Fibroblast of lung (primary cell): ENCODE results near the gene S1PR5. TPM values are rescaled to one million over a fixed set of nuclear protein-coding genes. Genes with fewer than 3 reads are reported as not detected.
A peak's percentile ranks its signal among the peaks of the same experiment; 100 is the strongest.

ENCODE experiments used
- DNase-seq, 2 donors: peaks; one replicate each; pipeline versions ENCODE4 v3.0.0 to v3.0.0-alpha.2; 2010; ENCODE audit warnings: low read depth in 2 of 2
- H2AFZ ChIP-seq: 2 replicates; pipeline ENCODE4 v1.5.1; 2012; ENCODE audit warnings: low read length, control low read depth, inconsistent platforms
- H3K27ac ChIP-seq: 2 replicates; pipeline ENCODE4 v1.5.1; 2011; ENCODE audit warnings: low read length, control low read depth; ENCODE audit not compliant: insufficient read depth
- H3K27me3 ChIP-seq: 2 replicates; pipeline ENCODE4 v1.5.1; 2011; ENCODE audit warnings: mild to moderate bottlenecking, low read length; ENCODE audit not compliant: control insufficient read depth, insufficient read depth
- H3K36me3 ChIP-seq: 2 replicates; pipeline ENCODE4 v1.5.1; 2011; ENCODE audit warnings: low read length; ENCODE audit not compliant: control insufficient read depth, insufficient read depth
- H3K4me1 ChIP-seq: 2 replicates; pipeline ENCODE4 v1.5.1; 2011; ENCODE audit warnings: low read length; ENCODE audit not compliant: control insufficient read depth, insufficient read depth; ENCODE audit errors: extremely low read depth
- H3K4me2 ChIP-seq: 2 replicates; pipeline ENCODE4 v1.5.1; 2011; ENCODE audit warnings: low read length, control low read depth; ENCODE audit not compliant: insufficient read depth; ENCODE audit errors: extremely low read depth
- H3K4me3 ChIP-seq, 4 experiments: fragments of 200-600 bp in 1 of 4; sonication (generic) in 1 of 4; replicated peaks in 1 of 4; 2 replicates each; pipeline ENCODE4 v1.5.1; 2011 to 2016; ENCODE audit warnings: low read length in 4 of 4, low read depth in 3 of 4, mild to moderate bottlenecking in 3 of 4, control low read depth in 2 of 4, inconsistent platforms in 1 of 4, mixed read lengths in 1 of 4; ENCODE audit not compliant: insufficient read depth in 1 of 4; ENCODE audit errors: control extremely low read depth in 1 of 4
- H3K79me2 ChIP-seq: 2 replicates; pipeline ENCODE4 v1.5.1; 2012; ENCODE audit warnings: mild to moderate bottlenecking, low read length, inconsistent platforms; ENCODE audit not compliant: control insufficient read depth, insufficient read depth
- H3K9ac ChIP-seq: 2 replicates; pipeline ENCODE4 v1.5.1; 2011; ENCODE audit warnings: mild to moderate bottlenecking, low read length, control low read depth; ENCODE audit not compliant: insufficient read depth
- H3K9me3 ChIP-seq: 2 replicates; pipeline ENCODE4 v1.5.1; 2012; ENCODE audit warnings: low read depth, low read length; ENCODE audit not compliant: control insufficient read depth, insufficient read depth
- H4K20me1 ChIP-seq: 2 replicates; pipeline ENCODE4 v1.5.1; 2011; ENCODE audit warnings: low read length; ENCODE audit not compliant: control insufficient read depth, insufficient read depth; ENCODE audit errors: extremely low read depth
- CTCF ChIP-seq, 2 donors: IDR thresholded peaks in 1 of 2; conservative IDR thresholded peaks in 1 of 2; 1 replicate in 1 of 2; 2 replicates in 1 of 2; pipeline ENCODE4 v1.5.1; 2011 to 2012; ENCODE audit warnings: low read length in 2 of 2, control low read depth in 1 of 2, inconsistent platforms in 1 of 2, low read depth in 1 of 2, mild to moderate bottlenecking in 1 of 2
- EZH2 ChIP-seq: IDR thresholded peaks from 2 replicates; pipeline ENCODE4 v1.5.1; 2012; ENCODE audit warnings: low read length, control low read depth, mild to moderate bottlenecking; ENCODE audit errors: missing control alignments
- polyA minus RNA-seq: library from RNA; depleted of rRNA, polyadenylated mRNA; stranded (reverse); fragments of >200 nt; gene quantifications from 2 replicates; pipeline ENCODE4 v1.2.3, GENCODE V29; 2011; ENCODE audit warnings: low replicate concordance
- polyA plus RNA-seq, 2 donors: library from polyadenylated mRNA; depleted of rRNA in 1 of 2; stranded (reverse) in 1 of 2; unstranded in 1 of 2; fragments of >200 nt; gene quantifications; 2 replicates each; pipeline ENCODE4 v1.2.1, GENCODE V29; 2011 to 2012; ENCODE audit warnings: missing spikeins in 1 of 2
- total RNA-seq: library from RNA; depleted of rRNA; stranded (reverse); fragments of >200 nt; gene quantifications from 2 replicates; pipeline ENCODE4 v1.2.1, GENCODE V29; 2014

S1PR5 gene
- under 0.01 TPM in 1 of 2 replicates, not detected in the other for total RNA-seq
- polyA plus RNA-seq: 0.02 and 0.19 TPM in 2 replicates
- polyA plus RNA-seq (2012): 0.15 TPM in 1 of 2 replicates, not detected in the other
- polyA minus RNA-seq: not detected in 2 replicates

GRCh38 chr19:10517361-10517759 lies at the start of gene S1PR5:
TSS of gene S1PR5 (minus strand) at chr19:10517447. CDS start at chr19:10515011, 2,436 bp downstream.
- TF ChIP-seq CTCF (conservative IDR thresholded peaks at IDR 0.05 in 1 of 2, IDR thresholded peaks at IDR 0.05 in 1 of 2; ENCODE audit: low read depth in 1 of 2, low read length in 2 of 2) (no peak), EZH2 (no peak)
- no peak for DNase-seq
- Histone ChIP-seq H3K27me3 (peaks cover 45% of the 10 kb centered on the region), H3K27ac (no peak within 1 kb of the TSS), H3K4me2 (peak within 1 kb of the TSS; percentile 52), H2AFZ (no peak within 1 kb of the TSS), H3K4me3 (peak within 1 kb of the TSS in 1 of 4 experiments; percentile 33), H3K9ac (no peak within 1 kb of the TSS), H4K20me1 (no peaks in the 10 kb centered on the region), H3K9me3 (no peaks in the 10 kb centered on the region), H3K36me3 (no peaks in the 10 kb centered on the region), H3K4me1 (peaks cover 4% of the 10 kb centered on the region), H3K79me2 (no peaks in the 10 kb centered on the region)

- H3K9me3 ChIP-seq: no peaks in the 10 kb centered on the region
- H3K9ac ChIP-seq: no peak overlapping the region
- no peak overlapping the region for H2AFZ ChIP-seq
- peak overlapping the region; percentile 82 for H3K27ac ChIP-seq
- H3K4me2 ChIP-seq: peak overlapping the region; percentile 85
- H3K27me3 ChIP-seq: no peaks in the 10 kb centered on the region
- H3K4me1 ChIP-seq: peaks cover 18% of the 10 kb centered on the region
- H3K79me2 ChIP-seq: peaks cover 29% of the 10 kb centered on the region
- H4K20me1 ChIP-seq: no peaks in the 10 kb centered on the region
- DNase-seq: no peak
- H3K36me3 ChIP-seq: no peaks in the 10 kb centered on the region
- peak overlapping the region; percentile 43 to 90 (median 58) for H3K4me3 ChIP-seq
- no peak for TF ChIP-seq EZH2
- no peak for TF ChIP-seq CTCF (conservative IDR thresholded peaks at IDR 0.05 in 1 of 2, IDR thresholded peaks at IDR 0.05 in 1 of 2; ENCODE audit: low read depth in 1 of 2, low read length in 2 of 2)
Observed at GRCh38 chr19:10566658-10567410, 49.6 kb upstream of the S1PR5 start.

- Histone ChIP-seq H2AFZ (peak overlapping the region; percentile 53), H3K4me2 (peak overlapping the region; percentile 85), H4K20me1 (no peaks in the 10 kb centered on the region), H3K4me1 (peaks cover 18% of the 10 kb centered on the region), H3K9me3 (no peaks in the 10 kb centered on the region), H3K79me2 (peaks cover 29% of the 10 kb centered on the region), H3K9ac (no peak overlapping the region), H3K36me3 (no peaks in the 10 kb centered on the region), H3K27ac (peak overlapping the region; percentile 82), H3K4me3 (peak overlapping the region; percentile 43 to 90 (median 58)), H3K27me3 (no peaks in the 10 kb centered on the region)
- no peak for DNase-seq
- TF ChIP-seq CTCF (conservative IDR thresholded peaks at IDR 0.05 in 1 of 2, IDR thresholded peaks at IDR 0.05 in 1 of 2; ENCODE audit: low read depth in 1 of 2, low read length in 2 of 2) (no peak), EZH2 (no peak)
Observed at GRCh38 chr19:10566408-10566657, 49.1 kb upstream of the S1PR5 start.
